Germinal center (tissue), 1 donor: ENCODE data around the gene KLF1.
"Not testable (repeated sequence)": the region's sequence is repeated elsewhere in the genome, so short reads cannot be mapped to it uniquely, and the experiment has no call there.

Experiments used
- DNase-seq: peaks from one replicate; pipeline ENCODE4 v3.0.0; 2012; ENCODE audit warnings: mixed read lengths, low spot score

The KLF1 gene

GRCh38 chr19:12890787-12891552, 4.0 kb upstream of the KLF1 start, which contains the start of gene GCDH:
Gene GCDH, plus strand, starts transcription at chr19:12891160. Its CDS starts 145 bp downstream, at chr19:12891305.
- peak; percentile 97 for DNase-seq

- DNase-seq = not testable (repeated sequence)
Measured at GRCh38 chr19:12890299-12890786, 3.3 kb upstream of the KLF1 start.

- no peak for DNase-seq
Measured at GRCh38 chr19:12888006-12888603, 1.1 kb upstream of the KLF1 start.

- DNase-seq = no peak
Measured at GRCh38 chr19:12886651-12886968, 391 bp downstream of the KLF1 start.

GRCh38 chr19:12885749-12886650, 1.0 kb downstream of the KLF1 start:
- DNase-seq = no peak

GRCh38 chr19:12884926-12885748, 1.9 kb downstream of the KLF1 start:
- peak; percentile 93 for DNase-seq

- DNase-seq = no peak
Measured at GRCh38 chr19:12884627-12884925, 2.4 kb downstream of the KLF1 start.

- DNase-seq = no peak
Measured at GRCh38 chr19:12884202-12884601, 2.8 kb downstream of the KLF1 start.

GRCh38 chr19:12882589-12882988, 4.4 kb downstream of the KLF1 start:
- no peak for DNase-seq

- DNase-seq = peak; percentile 96
Measured at GRCh38 chr19:12881172-12881808, 5.7 kb downstream of the KLF1 start, which contains the start of gene DNASE2. Gene DNASE2, minus strand, starts transcription at chr19:12881449. Its CDS starts 74 bp downstream, at chr19:12881375.

GRCh38 chr19:12880551-12881171, 6.3 kb downstream of the KLF1 start:
- DNase-seq = peak; percentile 33

- no peak for DNase-seq
Measured at GRCh38 chr19:12875086-12875485, 11.9 kb downstream of the KLF1 start.

- no peak for DNase-seq
Measured at GRCh38 chr19:12873891-12874745, 12.9 kb downstream of the KLF1 start.

- peak; percentile 65 for DNase-seq
Measured at GRCh38 chr19:12872941-12873890, 13.8 kb downstream of the KLF1 start.

- no peak for DNase-seq
Measured at GRCh38 chr19:12872255-12872654, 14.7 kb downstream of the KLF1 start.

GRCh38 chr19:12871681-12872080, 15.3 kb downstream of the KLF1 start:
- DNase-seq = no peak

GRCh38 chr19:12868540-12869112, 18.4 kb downstream of the KLF1 start:
- peak; percentile 78 for DNase-seq
